OCI-M1 (cell line): ENCODE measurements around the gene FOXO6.

Source experiments
- DNase-seq: peaks from one replicate; lab custom pipeline; 2025; lab: John Stamatoyannopoulos, UW

Gene FOXO6

DNA sequence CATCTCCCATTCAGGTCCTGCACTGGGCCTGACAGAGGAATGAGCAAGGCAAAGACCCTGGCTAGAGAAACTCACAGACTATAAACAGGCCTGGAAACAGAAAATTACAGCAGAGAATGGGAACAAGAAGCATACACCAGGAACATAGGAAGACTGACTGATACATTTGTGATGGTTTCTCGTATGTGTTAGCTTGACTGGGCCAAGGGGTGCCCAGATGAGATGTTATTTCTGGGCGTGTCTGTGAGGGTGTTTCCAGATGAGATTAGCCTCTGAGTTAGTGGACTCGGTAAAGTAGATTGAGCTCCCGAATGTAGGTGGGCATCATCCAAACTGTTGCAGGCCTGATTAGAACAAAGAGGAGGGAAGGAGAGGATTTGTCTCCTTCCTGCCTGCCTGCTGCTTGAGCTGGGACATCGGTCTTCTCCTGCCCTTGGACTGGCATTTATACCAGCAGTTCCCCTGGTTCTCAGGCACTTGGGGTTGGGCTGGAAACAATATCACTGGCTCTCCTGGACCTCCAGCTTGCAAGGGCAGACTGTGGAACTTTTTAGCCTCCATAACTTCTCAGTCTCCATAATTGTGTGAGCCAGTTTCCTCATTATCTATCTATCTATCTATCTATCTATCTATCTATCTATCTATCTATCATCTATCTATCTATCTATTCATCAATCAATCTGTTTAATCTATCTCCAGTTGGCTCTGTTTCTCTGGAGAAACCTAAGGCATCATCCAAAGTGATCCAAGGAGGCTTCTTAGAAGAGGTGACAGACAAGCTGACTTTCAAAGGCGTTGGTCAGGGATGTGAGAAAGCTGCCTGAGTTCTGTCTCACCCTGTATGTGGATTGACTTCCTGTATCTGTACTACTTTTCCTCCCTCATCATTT lies 9.7 kb upstream of the FOXO6 start:
- DNase-seq = no peak

DNA sequence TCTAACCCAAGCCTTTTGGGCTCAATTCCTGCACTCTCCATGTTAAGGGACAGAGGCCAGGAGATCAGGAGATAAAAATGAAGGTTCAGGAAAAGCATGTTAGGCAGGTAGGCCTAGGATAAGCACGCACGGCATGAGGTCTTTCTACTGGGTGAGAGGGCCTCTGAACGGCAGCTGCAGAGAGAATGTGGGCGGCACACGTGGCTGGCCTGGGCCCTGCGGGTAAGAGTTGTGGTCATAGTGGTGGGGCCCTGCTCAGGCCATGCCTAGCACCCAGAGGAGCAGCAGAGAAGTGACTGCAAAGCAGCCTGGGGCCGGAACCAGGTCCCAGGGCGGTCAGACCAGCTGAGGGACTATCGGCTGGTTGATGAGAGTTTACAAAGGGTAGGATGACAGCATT lies 7.5 kb upstream of the FOXO6 start:
- peak; percentile 95 for DNase-seq

DNA sequence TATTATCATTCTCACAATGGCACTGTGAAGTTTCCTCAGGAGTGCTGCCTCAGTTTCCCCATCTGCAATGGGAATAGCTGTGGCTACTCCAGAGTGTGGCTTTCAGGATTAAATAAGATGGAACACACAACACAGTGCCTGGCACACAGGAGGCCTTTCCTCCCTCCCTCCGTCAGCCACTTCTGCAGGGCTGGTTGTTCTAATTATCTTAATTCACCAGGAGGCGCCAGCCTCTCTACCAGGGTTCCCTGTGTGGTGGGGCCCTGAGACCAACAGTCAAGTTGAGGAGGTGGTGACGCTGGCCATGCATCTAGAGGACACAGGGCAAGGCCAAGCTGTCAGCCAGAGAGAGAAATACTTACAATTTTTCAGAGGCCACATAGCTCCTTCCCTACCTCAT lies 6.3 kb upstream of the FOXO6 start:
- DNase-seq = no peak

DNA sequence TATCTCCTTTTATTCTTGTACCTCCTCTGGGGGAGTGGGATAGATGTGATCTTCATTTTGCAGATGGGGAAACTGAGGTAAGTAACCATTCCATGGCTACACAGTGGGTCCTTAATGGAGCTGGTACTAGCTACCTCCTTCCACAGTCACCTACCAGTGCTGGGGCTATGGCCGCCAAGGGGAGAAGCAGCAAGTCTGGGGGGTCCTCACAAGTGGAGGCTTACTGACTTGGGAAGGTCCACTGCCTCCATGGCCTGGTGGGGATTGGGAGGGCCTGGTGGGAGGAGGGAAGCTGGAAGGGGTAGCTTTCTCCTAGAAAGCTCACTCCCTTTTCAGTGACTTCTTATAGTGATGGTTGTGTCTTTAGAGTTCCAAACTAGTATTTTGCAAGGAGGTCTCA lies 5.9 kb upstream of the FOXO6 start:
- no peak for DNase-seq

DNA sequence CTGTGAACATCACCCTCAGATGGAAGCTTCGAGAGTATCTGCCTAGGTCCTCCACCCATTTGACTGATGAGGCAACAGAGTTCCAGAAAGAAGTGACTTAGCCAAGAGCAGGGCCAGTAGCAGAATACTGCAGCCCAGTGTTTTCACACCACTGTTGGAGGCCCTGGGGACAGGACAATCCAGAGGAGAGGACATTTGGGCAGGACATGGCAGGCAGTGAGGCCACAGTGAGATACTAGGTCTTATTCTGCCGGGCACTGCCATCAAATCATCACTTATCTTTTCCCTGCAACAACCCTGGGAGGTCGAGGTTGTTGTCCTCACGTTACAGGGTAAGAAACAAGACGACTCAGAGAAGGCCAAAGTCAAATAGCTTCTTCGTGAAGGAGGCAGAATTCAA lies 5.5 kb upstream of the FOXO6 start:
- no peak for DNase-seq

DNA sequence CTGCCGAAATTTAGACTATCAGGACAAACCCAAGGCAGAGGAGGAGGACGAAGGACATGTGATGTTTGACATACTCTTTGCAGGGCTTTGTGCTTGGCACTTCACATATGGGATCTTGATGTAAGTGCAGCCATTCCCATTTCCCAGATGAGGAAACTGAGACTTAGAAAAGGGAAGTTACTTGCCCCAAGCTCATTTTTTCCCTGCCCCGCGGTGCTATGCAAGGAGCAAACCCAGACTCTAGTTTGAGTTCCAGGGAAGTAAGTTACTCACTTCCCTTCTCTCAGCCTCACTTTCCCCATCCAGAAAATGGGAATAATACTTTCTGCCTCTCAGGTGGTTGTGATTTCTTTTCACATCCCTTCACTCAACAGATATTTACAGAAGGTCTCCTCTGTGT lies 4.5 kb upstream of the FOXO6 start:
- DNase-seq = peak; percentile 15

DNA sequence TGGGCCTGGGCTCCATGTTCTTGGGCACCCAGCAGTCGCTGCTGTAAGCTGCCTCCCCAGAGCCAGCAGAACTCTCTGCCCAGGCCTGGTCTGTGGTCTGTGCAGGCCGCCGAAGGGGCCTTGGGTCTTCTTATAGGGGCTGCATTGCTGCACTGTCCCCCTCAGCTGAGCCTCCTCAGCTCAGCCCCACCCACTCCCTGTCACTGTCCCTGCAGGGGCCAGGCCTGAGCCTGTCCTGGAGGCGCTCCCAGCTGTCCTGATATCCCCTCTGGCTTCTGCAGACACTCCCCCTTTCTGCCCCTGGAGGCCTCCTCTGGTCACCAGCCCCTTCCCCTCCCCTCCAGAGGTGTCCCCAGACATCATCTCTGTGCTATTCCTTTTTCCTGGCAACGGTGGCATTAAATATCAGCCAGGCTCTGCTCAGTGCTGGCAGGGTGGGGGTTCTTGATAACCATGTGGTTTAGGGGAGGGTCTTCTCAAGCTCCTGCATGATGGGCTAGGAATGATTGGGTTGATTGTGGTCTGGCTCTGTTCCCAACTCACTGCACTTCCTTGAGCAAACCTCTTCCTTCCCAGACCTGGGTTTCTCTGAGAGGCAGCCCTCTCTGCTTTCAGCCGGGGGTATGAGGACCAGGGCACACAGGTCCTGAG lies 3.7 kb upstream of the FOXO6 start:
- DNase-seq = peak; percentile 96

DNA sequence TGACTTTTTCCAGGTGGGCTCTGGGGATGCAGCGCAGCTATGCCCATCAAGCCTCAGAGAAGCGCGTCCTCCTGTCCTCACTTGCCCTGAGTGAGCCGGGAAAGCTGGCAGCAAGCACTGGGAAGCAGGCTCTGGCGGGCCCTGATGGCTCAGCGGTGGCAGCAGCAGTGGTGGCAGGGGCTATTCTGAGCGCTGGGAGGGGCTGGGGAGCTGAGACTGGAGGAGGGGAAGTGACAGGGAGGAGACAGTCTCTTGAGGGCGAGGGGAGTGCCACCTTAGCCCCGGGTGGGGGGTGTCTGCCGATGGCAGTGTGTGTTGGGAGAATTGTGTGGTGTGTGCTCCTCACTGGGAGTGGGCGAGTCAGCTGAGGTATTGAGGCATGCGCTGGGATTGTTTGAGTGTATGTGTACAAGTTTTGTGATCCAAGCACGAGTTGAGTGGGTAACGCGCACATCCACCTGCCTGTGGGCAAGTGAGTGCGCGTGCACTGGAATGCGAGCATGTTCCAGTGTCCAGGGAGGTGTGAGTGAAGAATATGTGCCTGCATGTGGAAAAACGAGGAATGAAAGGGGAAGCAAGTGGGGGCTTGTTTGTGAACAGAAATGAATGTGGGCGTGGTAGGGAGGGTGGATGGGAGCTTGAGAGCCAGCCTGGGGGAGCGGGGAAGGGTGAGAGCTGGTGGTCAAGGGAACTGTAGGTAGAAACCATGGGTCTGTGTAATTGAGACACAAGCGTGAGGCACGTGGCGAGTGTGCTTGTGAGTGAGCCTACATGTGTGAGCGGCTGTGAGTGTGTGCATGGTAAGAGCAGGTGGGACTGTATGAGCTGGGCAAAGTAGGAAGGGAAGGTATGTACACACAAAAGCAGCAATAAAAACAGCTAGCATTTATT lies 2.9 kb upstream of the FOXO6 start:
- DNase-seq = no peak

DNA sequence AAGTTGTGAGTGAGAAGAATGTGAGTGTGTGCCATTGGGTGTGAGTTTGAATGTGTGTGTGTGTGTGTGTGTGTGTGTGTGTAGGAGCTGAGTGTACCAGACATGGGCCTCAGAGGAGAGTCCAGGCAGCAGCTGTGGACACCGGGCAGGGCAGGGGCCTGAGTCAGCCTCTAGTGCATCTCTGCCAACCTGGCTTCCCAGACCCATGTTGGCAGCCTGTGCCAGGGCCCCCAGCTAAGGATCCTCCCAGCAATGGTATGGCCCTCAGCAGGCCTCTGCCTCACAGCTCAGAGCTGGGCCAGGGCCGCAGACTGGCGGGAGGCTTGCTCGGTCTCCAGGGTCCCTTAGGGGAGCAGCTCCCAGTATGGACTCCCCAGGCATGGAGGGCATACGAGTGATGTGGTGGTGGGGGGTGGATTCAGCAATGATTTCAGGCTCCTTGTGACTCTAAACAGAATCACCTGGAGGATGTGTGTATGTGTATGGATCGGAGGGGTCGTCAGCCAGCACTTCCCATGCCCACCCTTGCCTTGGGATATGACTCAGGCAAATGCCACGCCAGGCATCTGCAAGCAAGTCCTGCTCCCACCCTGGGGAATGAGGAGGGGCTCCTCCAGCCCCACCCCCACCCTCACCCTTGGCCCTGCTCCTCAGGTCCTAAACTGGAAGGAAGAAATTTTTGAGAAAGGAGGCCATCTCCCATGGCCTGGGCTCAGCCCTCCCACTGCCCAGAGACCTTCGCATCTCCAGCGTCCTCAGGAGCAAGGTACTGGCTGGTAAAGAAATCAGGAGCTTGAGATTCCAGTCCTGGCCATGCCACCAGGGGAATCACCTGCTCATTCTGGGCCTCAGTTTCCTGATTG lies 1.8 kb upstream of the FOXO6 start:
- no peak for DNase-seq

DNA sequence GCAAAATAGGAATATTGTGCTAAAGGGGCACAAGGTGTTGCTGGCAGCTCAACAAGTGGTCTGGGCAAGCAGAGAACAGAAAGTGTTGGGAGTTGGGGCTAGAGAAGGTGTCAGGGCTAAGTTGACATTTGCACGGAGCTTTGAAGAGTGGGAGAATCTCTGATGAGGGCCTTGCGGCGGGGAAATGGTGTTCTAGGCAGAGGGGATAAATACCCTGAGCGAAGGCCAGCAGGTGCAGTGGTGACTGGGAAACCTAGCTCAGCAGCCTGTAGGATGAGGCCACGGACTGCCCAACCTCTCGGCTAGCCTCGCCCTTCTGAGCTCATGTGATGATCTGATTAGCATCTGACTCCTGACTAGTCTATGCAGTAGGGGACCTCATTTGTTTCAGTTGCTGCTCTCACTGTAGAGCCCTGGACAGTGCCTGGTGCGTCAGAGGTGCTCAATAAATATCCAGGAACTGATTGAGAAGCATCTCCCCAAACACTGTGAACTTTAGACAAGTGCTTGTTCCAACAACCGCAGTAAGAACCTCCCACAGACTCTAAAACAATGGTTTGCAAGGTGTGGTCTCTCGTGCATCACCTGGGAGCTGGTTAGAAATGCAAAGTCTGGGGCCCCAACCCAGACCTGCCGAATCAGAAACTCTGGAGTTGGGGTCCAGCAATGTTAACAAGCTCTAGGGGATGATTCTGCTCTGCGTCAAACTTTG lies 1.0 kb upstream of the FOXO6 start:
- peak; percentile 73 for DNase-seq

DNA sequence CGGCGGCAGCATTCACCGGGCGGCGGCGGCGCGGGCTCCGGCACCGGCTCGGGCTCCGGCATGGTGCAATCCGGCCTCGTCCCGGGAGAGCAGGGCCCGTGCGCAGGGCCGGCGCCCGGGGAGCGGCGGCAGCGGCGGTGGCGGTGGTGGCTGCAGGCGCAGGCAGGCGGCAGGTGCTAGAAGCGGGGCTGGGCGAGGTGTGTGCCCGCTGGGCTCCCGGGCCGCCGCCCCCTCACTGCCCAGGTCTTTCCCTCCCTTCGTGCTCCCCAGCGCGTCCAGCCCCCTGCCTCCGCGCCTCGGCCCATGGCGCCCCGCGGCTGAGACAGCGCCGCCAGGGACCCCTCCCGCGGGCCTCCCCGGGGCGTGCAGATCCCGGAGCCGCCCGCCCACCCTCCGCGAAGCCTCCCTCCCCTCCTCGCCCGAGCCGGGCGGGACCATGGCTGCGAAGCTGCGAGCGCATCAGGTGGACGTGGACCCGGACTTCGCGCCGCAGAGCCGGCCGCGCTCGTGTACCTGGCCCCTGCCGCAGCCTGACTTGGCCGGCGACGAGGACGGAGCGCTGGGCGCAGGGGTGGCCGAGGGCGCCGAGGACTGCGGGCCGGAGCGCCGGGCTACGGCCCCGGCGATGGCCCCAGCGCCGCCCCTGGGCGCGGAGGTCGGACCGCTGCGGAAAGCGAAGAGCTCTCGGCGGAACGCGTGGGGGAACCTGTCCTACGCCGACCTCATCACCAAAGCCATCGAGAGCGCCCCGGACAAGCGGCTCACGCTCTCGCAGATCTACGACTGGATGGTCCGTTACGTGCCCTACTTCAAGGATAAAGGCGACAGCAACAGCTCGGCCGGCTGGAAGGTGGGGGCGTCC lies 492 bp downstream of the FOXO6 start:
- peak; percentile 25 for DNase-seq

DNA sequence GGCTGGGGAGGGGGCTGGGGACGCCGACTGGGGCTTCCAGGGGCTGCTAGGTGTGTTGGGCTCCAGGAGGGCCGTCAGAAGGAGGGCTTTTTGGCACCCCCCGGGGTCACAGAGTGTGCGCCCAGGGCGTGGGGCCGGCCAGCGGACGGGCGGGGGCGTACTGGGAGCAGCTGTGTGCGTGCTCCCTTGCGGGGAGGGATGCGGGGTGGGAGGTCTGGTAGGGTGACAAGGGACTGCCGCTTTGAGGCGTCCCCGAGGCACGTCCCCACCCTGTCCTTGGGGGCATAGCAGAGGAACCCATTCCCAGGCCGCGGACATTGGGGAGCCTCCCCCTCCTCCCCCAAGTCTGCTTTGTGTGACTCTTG lies 1.1 kb downstream of the FOXO6 start:
- DNase-seq = no peak

DNA sequence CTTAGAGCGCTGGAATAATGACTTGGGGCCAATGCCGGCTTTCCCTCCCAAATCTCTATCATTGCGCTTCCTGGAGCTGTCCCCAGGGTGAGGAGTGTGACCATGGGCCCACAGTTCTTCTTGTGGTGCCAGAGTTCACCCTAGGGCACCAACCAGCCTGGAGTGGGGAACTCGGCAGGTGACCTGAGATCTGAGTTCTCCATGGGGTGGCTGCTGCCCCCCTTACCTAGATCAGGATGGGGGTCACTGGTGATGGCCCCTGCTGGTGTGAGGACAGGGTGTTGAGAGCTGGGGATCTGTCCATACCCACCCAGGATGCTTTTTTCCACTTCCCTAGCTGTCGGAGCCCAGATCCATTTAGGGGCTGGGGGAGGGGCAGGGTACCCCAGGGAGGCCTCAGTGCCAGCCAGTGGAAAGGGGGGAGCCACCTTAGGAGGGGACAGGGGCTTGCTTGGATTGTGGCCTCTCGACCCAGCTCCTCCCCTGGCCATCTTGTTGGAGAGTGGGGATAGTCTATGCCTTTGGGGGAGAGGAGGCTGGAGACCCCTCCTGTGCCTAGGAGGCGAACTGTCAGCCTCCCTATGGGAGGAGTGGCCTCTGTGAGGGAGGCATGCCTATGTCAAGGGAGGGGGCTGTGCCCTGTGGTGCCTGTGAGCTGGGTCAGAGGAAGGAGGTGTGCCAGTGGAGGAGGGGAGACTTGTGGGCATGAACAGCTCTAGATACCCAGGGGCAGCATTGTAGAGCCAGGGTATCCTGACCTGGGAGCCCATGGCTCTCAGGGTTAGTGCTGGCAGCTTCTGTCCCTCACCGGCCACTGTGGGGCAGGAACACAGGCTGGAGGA lies 1.7 kb downstream of the FOXO6 start:
- DNase-seq = no peak

DNA sequence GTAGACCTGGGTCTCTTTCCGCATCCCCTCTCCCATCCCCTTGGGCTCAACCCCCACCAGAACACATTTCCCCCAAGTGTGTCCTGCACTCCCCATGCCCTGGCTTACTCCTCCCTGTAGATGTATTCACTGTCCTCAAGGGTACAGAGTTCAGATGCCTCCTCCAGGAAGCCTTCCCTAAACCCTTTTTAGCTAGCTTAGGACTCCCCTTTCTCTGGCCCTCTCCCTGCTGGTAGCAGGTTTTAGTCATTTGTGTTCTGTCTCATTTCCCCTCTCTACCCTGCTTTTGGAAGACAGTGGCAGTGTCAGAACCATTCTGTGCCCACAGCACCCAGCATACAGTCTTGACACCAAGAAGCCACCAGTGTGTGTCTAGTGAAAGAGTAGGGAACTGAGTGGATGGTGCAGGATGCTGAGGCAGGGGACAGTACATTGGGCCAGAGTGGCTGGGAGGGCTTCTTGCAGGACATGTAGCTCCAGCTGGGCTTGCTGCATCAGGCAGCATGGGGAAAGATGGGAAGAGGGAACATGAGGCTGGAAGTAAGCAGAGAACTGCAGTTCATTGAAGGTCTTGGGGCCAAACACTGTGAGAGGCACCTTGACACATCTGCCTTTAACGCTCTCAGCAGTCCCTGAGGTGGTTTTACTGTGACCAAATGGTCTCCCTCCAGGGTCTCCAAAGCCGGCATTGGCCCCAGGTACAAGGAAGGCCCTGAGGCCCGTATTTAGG lies 2.5 kb downstream of the FOXO6 start:
- DNase-seq = no peak

DNA sequence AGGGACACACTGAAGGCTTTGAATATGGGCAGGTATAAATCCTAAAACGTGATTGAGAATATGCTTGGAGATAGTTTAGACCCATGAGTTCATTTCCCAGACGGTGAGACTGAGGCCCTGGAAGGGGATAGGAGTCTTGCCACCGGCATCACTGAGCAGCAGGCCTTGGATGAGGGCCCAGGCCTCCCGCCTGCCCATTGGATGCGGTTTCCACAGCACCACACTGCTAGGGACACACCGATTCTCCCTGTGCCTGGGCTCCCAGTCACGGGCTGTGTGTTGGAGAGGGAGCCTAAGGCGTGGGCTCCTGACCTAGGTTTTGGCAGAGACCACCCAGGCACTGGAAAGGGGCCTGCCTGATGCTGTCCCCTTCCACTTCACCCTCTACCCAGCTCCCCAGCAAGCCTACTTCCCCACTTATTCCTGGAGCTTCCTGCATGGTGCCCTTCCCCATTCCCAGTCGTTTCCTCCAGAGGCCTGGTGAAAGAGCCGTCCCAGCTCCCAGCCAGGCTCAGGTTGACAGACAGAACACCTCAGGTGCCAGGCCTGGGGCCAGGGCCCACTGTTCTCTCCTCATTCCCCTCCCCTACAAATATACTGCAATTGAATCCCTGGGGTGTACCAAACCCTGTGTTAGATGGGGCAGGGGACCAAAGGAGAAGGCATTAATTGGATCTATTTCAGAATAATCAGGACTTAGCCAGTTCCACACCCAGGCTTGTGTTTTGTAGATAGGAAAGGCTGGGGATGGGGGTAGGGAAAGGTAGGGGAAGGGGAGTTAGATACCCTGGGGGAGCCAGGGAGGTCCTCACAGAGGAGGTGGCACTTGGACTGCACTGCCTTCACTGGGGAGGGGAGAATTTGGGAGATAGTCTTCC lies 3.4 kb downstream of the FOXO6 start:
- no peak for DNase-seq

DNA sequence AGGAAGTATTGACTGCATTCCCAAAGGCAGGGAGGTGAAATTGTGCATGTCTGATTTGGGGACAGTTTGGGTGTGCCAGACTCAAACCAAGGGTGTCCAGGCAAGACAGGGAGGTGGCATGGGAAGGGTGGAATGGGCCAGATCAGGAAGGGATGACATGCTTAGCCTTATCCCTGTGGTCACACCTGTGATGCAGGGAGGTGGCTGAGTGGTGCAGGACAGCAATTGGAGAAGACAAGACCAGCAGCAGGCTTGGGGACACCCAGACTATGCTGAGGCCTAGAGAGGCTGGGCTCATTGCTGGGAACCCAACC lies 4.0 kb downstream of the FOXO6 start:
- no peak for DNase-seq

DNA sequence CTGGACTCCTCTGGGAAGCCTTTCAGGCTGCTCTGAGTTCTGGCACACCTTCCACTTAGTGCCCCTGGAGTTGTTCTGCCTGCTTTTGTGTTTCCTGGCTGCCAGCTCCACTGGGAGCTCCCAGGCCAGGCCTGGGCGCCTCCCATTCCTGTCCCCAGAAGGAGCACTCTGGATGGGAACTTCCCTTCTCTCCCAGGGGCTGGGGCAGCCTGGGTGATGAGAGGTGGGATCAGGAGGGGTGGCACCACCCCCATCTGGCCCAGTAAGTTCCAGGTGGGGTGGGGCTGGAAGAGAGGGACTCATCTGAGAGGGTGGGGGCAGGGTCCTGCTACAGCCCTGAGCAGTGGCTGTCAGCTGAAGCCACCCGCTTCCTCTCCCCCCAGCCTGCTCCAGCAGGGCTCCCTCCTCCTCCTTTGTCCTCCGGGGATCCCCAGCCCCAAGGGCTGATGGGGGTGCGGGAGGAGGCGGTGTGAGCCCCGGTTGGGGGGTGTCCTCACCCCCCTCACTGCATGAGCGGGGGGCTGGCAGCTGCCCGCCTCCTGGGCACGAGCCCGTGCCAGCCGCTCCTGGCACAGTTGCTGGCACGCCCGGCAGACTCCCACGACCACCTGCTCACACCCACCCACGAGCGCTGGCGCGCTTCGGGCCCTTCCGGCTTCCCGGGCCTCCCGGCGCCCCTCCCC lies 4.7 kb downstream of the FOXO6 start:
- peak; percentile 23 for DNase-seq
